Suprapubic skin (tissue), 4 donors: ENCODE measurements around the gene HIF3A. TPM values are rescaled to one million over a fixed set of nuclear protein-coding genes. Genes with fewer than 3 reads are reported as not detected.

ENCODE experiments used
- DNase-seq, 2 donors: peaks; one replicate each; pipeline ENCODE4 v3.0.0-alpha.2; 2019; ENCODE audit warnings: low spot score in 2 of 2
- H3K27ac ChIP-seq: fragments of 200-600 bp; sonication (generic); one replicate; pipeline ENCODE4 v1.5.1; 2019
- H3K27me3 ChIP-seq: fragments of 200-600 bp; sonication (generic); one replicate; pipeline ENCODE4 v1.5.1; 2019
- H3K36me3 ChIP-seq: fragments of 200-600 bp; sonication (generic); one replicate; pipeline ENCODE4 v1.5.1; 2019
- H3K4me1 ChIP-seq: fragments of 200-600 bp; sonication (generic); one replicate; pipeline ENCODE4 v1.5.1; 2019
- H3K4me3 ChIP-seq: fragments of 200-600 bp; sonication (generic); one replicate; pipeline ENCODE4 v1.5.1; 2019; ENCODE audit warnings: mild to moderate bottlenecking
- H3K9me3 ChIP-seq: fragments of 200-600 bp; sonication (generic); one replicate; pipeline ENCODE4 v1.5.1; 2019
- CTCF ChIP-seq, 2 donors: fragments of 200-600 bp in 1 of 2; fragments of 450-650 bp in 1 of 2; sonication (generic) in 1 of 2; IDR thresholded peaks; one replicate each; pipeline ENCODE4 v1.5.1; 2016 to 2019; ENCODE audit warnings: antibody characterized with exemption in 2 of 2, mild to moderate bottlenecking in 1 of 2, moderate library complexity in 1 of 2
- EP300 ChIP-seq: sonication (generic); formaldehyde crosslinking; IDR thresholded peaks from one replicate; pipeline ENCODE4 v1.6.1; 2017; ENCODE audit warnings: antibody characterized with exemption
- POLR2A ChIP-seq, 2 donors: fragments of 450-650 bp; IDR thresholded peaks; one replicate each; pipeline ENCODE4 v1.6.1; 2017; ENCODE audit warnings: antibody characterized with exemption in 2 of 2, mild to moderate bottlenecking in 2 of 2, moderate library complexity in 2 of 2
- POLR2AphosphoS5 ChIP-seq, 3 donors: sonication (generic); formaldehyde crosslinking; IDR thresholded peaks; one replicate each; pipeline ENCODE4 v1.6.1; 2017; ENCODE audit warnings: antibody characterized with exemption in 3 of 3
- WGBS: methylation state at CpG from one replicate; pipeline ENCODE4 v1.1.5; 2018; 5-methylcytosine and 5-hydroxymethylcytosine counted together
- total RNA-seq, 4 donors: library from RNA; depleted of rRNA; stranded (reverse); fragments of >200 nt; gene quantifications; one replicate each; pipeline ENCODE4 v1.1.0, GENCODE V29; 2016

The HIF3A gene
- total RNA-seq, 4 donors from 2014 or later, result 6.6 to 30.0 (median 18.5) TPM

DNA sequence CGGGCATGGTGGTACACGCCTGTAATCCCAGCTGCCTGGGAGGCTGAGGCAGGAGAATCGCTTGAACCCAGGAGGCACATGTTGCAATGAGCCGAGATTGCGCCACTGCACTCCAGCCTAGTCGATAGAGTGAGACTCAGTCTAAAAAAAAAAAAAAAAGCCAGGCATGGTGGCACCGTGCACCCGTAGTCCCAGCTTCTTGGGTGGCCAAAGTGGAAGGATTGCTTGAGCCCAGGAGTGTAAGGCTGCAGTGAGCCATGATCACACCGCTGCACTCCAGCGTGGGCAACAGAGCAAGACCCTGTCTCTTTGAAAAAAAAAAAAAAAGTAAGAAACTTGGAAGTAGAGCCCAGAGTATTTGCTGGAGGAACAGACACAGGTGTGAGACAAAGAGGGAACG is 88.8 kb downstream of the HIF3A start:
- WGBS, result 68% methylated on average over 11 of the region's 11 CpGs
- no peaks in the 10 kb centered on the region for H3K9me3 ChIP-seq
- H3K27me3 ChIP-seq, result no peaks in the 10 kb centered on the region
- no peak overlapping the region for H3K4me3 ChIP-seq
- H3K36me3 ChIP-seq, result peaks cover 77% of the 10 kb centered on the region
- TF ChIP-seq POLR2AphosphoS5 (IDR thresholded peaks at IDR 0.05) (no peak), EP300 (no peak), CTCF (IDR thresholded peaks at IDR 0.05) (no peak), POLR2A (IDR thresholded peaks at IDR 0.05) (no peak)
- H3K27ac ChIP-seq, result no peak overlapping the region
- DNase-seq, result peak; percentile 31 to 37
- H3K4me1 ChIP-seq, result peaks cover 7% of the 10 kb centered on the region

DNA sequence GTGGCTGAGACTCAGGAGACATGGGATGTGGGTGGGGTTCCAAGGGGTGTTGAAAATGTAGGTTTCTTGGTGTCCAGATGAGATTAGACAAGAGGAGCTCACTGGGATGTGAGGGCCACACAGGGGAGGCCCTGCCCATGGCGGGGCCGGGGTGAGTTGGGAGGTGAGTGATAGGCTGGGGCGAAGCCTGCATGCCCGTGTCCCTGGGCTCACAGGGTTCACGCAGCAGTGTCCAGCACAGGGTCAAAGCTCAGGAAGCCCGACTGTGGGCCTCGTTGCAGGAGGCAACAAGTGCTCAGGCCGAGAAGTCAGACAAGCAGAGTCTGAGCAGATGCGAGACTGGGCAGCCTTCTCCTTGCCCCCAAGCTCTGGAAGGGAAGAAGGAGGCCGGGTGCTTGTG is 89.3 kb downstream of the HIF3A start:
- Histone ChIP-seq H3K4me1 (peaks cover 7% of the 10 kb centered on the region), H3K36me3 (peaks cover 82% of the 10 kb centered on the region), H3K4me3 (no peak overlapping the region), H3K27ac (peak overlapping the region; percentile 2), H3K9me3 (no peaks in the 10 kb centered on the region), H3K27me3 (no peaks in the 10 kb centered on the region)
- peak; percentile 26 to 46 for DNase-seq
- no peak for TF ChIP-seq EP300
- no peak for TF ChIP-seq POLR2A (IDR thresholded peaks at IDR 0.05)
- TF ChIP-seq CTCF (IDR thresholded peaks at IDR 0.05), result no peak
- no peak for TF ChIP-seq POLR2AphosphoS5 (IDR thresholded peaks at IDR 0.05)
- 92% methylated on average over 10 of the region's 10 CpGs for WGBS

DNA sequence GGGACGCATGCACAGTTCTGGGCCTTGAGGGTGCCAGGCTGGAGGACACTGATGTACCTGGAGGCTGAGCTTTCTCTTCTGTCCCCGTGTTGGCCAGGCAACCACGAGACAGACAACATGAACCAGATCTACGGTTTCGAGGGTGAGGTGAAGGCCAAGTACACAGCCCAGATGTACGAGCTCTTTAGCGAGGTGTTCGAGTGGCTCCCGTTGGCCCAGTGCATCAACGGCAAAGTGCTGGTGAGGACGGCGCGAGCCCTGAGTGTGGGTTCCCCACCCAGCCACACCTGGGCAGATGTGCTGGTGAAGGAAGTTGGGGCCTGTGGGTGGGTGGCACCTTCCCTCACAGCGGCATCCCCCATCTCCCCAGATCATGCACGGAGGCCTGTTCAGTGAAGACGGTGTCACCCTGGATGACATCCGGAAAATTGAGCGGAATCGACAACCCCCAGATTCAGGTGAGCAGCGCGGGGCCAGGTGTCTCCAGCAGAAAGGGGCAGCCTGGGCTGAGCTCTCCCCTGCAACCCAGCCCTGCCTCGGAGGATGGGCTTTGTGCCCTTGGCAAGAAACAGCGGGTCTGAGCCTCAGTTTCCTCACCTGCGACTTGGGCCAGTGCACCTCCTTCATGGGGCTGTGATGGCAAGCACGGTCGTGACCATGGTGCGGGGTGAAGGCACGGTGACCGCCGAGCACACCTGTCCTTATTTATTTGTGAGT is 90.3 kb downstream of the HIF3A start:
- Histone ChIP-seq H3K27ac (no peak overlapping the region), H3K4me3 (no peak overlapping the region), H3K36me3 (peaks cover 85% of the 10 kb centered on the region), H3K9me3 (no peaks in the 10 kb centered on the region), H3K27me3 (no peaks in the 10 kb centered on the region), H3K4me1 (peaks cover 9% of the 10 kb centered on the region)
- 96% methylated on average over 22 of the region's 30 CpGs for WGBS
- peak in 1 of 2 donors; percentile 49 for DNase-seq
- no peak for TF ChIP-seq EP300
- TF ChIP-seq POLR2AphosphoS5 (IDR thresholded peaks at IDR 0.05), result no peak
- TF ChIP-seq POLR2A (IDR thresholded peaks at IDR 0.05), result no peak
- TF ChIP-seq CTCF (IDR thresholded peaks at IDR 0.05), result no peak

- Histone ChIP-seq H3K4me3 (no peak overlapping the region), H3K9me3 (no peaks in the 10 kb centered on the region), H3K27me3 (no peaks in the 10 kb centered on the region), H3K36me3 (peaks cover 79% of the 10 kb centered on the region), H3K27ac (no peak overlapping the region), H3K4me1 (peaks cover 14% of the 10 kb centered on the region)
- TF ChIP-seq POLR2A (IDR thresholded peaks at IDR 0.05) (no peak), POLR2AphosphoS5 (IDR thresholded peaks at IDR 0.05) (no peak), CTCF (IDR thresholded peaks at IDR 0.05) (no peak), EP300 (no peak)
- 92% methylated on average over 10 of the region's 10 CpGs for WGBS
- DNase-seq, result peak in 1 of 2 donors; percentile 34
These were observed 90.9 kb downstream of the HIF3A start for GRCh38 chr19:46387713-46388130.

DNA sequence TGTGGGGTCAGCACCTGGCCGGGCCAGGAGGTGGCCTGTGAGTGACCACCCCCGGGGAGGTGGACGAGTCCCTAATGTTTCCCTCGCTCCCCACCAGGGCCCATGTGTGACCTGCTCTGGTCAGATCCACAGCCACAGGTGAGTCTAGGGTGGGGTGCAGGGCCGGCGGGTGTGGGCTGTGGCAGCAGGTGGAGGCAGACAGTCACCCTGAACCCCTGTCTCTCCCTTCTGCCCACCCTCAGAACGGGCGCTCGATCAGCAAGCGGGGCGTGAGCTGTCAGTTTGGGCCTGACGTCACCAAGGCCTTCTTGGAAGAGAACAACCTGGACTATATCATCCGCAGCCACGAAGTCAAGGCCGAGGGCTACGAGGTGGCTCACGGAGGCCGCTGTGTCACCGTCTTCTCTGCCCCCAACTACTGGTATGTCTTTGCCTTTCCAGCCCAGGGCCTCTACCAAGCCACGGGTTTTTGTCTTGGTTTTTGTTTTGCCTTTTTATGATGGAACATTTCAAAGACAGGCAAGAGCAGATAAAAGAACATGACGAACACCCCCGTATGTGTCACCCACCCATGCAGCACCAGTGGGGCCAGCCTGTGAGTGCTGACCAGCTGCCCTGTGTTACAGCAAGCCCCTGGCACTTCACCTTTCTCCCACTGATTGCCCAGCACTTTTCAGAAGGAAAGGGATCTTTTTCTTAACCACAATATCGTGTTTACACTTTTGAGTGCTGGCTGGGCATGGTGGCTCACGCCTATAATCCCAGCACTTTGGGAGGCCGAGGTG is 91.7 kb downstream of the HIF3A start:
- DNase-seq, result peak in 1 of 2 donors; percentile 51
- peaks cover 72% of the 10 kb centered on the region for H3K36me3 ChIP-seq
- peaks cover 14% of the 10 kb centered on the region for H3K4me1 ChIP-seq
- WGBS, result 92% methylated on average over 16 of the region's 25 CpGs
- no peak for TF ChIP-seq EP300
- no peak for TF ChIP-seq CTCF (IDR thresholded peaks at IDR 0.05)
- no peak for TF ChIP-seq POLR2A (IDR thresholded peaks at IDR 0.05)
- TF ChIP-seq POLR2AphosphoS5 (IDR thresholded peaks at IDR 0.05), result no peak
- no peaks in the 10 kb centered on the region for H3K9me3 ChIP-seq
- no peaks in the 10 kb centered on the region for H3K27me3 ChIP-seq
- no peak overlapping the region for H3K27ac ChIP-seq
- no peak overlapping the region for H3K4me3 ChIP-seq
